HG03280 (cell line): ENCODE measurements around the gene SHOC2.

Experiments used
- ATAC-seq: cut with Tn5 transposase; IDR thresholded peaks from one replicate; pipeline ENCODE4 v1.9.1; 2021; ENCODE audit warnings: mild to moderate bottlenecking, moderate library complexity; ENCODE audit not compliant: unreplicated experiment

Gene SHOC2

GRCh38 chr10:110979611-110980010 lies 60.2 kb downstream of the SHOC2 start:
- ATAC-seq: no peak

- no peak for ATAC-seq
These were observed 61.4 kb downstream of the SHOC2 start for GRCh38 chr10:110980807-110981206.

GRCh38 chr10:110983466-110983865 lies 64.1 kb downstream of the SHOC2 start:
- ATAC-seq: no peak

- ATAC-seq: no peak
These were observed 66.3 kb downstream of the SHOC2 start for GRCh38 chr10:110985497-110986275.

- ATAC-seq: no peak
These were observed 69.6 kb downstream of the SHOC2 start for GRCh38 chr10:110989016-110989415.

- ATAC-seq: no peak
These were observed 72.8 kb downstream of the SHOC2 start for GRCh38 chr10:110992006-110992800.

GRCh38 chr10:110993024-110993693 lies 73.8 kb downstream of the SHOC2 start:
- ATAC-seq: no peak

GRCh38 chr10:110994406-110995086 lies 75.1 kb downstream of the SHOC2 start:
- no peak for ATAC-seq

- no peak for ATAC-seq
These were observed 75.9 kb downstream of the SHOC2 start for GRCh38 chr10:110995301-110995700.

- ATAC-seq: no peak
These were observed 76.9 kb downstream of the SHOC2 start for GRCh38 chr10:110996256-110996655.

GRCh38 chr10:111004016-111004415 lies 84.6 kb downstream of the SHOC2 start:
- ATAC-seq: no peak

GRCh38 chr10:111007486-111007885 lies 88.1 kb downstream of the SHOC2 start:
- no peak for ATAC-seq

GRCh38 chr10:111015181-111015580 lies 95.8 kb downstream of the SHOC2 start:
- no peak for ATAC-seq

- no peak for ATAC-seq
These were observed 97.7 kb downstream of the SHOC2 start for GRCh38 chr10:111017098-111017497.

- ATAC-seq: no peak
These were observed 98.6 kb downstream of the SHOC2 start for GRCh38 chr10:111018021-111018420.

- ATAC-seq: no peak
These were observed 103.7 kb downstream of the SHOC2 start for GRCh38 chr10:111023060-111023459.

- ATAC-seq: no peak
These were observed 110.8 kb downstream of the SHOC2 start for GRCh38 chr10:111030042-111030750.

- no peak for ATAC-seq
These were observed 115.3 kb downstream of the SHOC2 start for GRCh38 chr10:111034598-111035310.

GRCh38 chr10:111035542-111035941 lies 116.1 kb downstream of the SHOC2 start:
- no peak for ATAC-seq

- no peak for ATAC-seq
These were observed 118.5 kb downstream of the SHOC2 start for GRCh38 chr10:111037858-111038257.
